Neural cell (in vitro differentiated cells): ENCODE results near the gene GGA1.

Source experiments
- EP300 ChIP-seq: fragments of 450-650 bp; conservative IDR thresholded peaks from 2 replicates; pipeline ENCODE4 v1.6.1; 2014; ENCODE audit warnings: antibody characterized with exemption, mild to moderate bottlenecking, moderate library complexity; ENCODE audit not compliant: poor library complexity, severe bottlenecking
- EZH2 ChIP-seq: fragments of 200-600, 300-800 bp; shearing (Covaris generic), sonication (generic); IDR thresholded peaks from 2 replicates; pipeline ENCODE4 v1.6.1; 2014; ENCODE audit warnings: antibody characterized with exemption, low read length, borderline replicate concordance, mild to moderate bottlenecking; ENCODE audit not compliant: insufficient read depth, poor library complexity, severe bottlenecking
- MXI1 ChIP-seq: fragments of 450-650 bp; conservative IDR thresholded peaks from 2 replicates; pipeline ENCODE4 v1.6.1; 2014; ENCODE audit warnings: antibody characterized with exemption, mild to moderate bottlenecking; ENCODE audit not compliant: poor library complexity, severe bottlenecking
- POLR2AphosphoS5 ChIP-seq: IDR thresholded peaks from 2 replicates; pipeline ENCODE4 v1.6.1; 2012
- RAD21 ChIP-seq: fragments of 450-650 bp; conservative IDR thresholded peaks from 2 replicates; pipeline ENCODE4 v1.6.1; 2014; ENCODE audit warnings: antibody characterized with exemption, mild to moderate bottlenecking, moderate library complexity
- SMC3 ChIP-seq: fragments of 450-650 bp; conservative IDR thresholded peaks from 2 replicates; pipeline ENCODE4 v1.6.1; 2014; ENCODE audit warnings: antibody characterized with exemption, mild to moderate bottlenecking, moderate library complexity; ENCODE audit not compliant: poor library complexity
- TAF1 ChIP-seq: IDR thresholded peaks from 2 replicates; pipeline ENCODE4 v1.6.1; 2012; ENCODE audit warnings: low read depth
- TF ChIP-seq, protein P1 (sequence below): fragments of 450-650 bp; IDR thresholded peaks from 2 replicates; pipeline ENCODE4 v1.5.1; 2014; ENCODE audit warnings: antibody characterized with exemption, mild to moderate bottlenecking, moderate library complexity; ENCODE audit not compliant: poor library complexity, severe bottlenecking
- TF ChIP-seq, protein P2 (sequence below): IDR thresholded peaks from 2 replicates; pipeline ENCODE4 v1.6.1; 2012; ENCODE audit warnings: borderline replicate concordance

DNA sequence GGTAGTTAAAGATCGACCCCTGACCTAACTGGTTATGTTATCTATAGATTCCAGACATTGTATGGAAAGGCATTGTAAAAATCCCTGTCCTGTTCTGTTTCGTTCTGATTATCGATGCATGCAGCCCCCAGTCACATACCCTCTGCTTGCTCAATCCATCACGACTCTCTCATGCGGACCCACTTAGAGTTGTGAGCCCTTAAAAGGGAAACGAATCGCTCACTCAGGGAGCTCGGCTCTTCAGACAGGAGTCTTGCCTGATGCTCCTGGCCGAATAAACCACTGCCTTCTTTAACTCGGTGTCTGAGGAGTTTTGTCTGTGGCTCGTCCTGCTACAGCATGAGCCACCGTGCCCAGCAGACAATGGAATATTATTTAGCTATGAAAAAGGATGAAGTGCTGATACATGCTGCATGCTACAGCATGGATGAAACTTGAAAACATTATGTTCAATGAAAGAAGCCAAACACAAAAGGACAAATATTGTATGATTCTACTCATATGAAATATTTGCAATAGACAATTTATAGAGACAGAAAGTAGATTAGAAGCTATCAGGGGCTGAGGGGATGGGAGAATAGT, 16.7 kb upstream of the GGA1 start:
- TF ChIP-seq, protein P1, sequence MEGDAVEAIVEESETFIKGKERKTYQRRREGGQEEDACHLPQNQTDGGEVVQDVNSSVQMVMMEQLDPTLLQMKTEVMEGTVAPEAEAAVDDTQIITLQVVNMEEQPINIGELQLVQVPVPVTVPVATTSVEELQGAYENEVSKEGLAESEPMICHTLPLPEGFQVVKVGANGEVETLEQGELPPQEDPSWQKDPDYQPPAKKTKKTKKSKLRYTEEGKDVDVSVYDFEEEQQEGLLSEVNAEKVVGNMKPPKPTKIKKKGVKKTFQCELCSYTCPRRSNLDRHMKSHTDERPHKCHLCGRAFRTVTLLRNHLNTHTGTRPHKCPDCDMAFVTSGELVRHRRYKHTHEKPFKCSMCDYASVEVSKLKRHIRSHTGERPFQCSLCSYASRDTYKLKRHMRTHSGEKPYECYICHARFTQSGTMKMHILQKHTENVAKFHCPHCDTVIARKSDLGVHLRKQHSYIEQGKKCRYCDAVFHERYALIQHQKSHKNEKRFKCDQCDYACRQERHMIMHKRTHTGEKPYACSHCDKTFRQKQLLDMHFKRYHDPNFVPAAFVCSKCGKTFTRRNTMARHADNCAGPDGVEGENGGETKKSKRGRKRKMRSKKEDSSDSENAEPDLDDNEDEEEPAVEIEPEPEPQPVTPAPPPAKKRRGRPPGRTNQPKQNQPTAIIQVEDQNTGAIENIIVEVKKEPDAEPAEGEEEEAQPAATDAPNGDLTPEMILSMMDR = no peak
- TF ChIP-seq MXI1 (no peak), SMC3 (no peak), POLR2AphosphoS5 (no peak), TAF1 (no peak), EP300 (no peak), EZH2 (no peak), RAD21 (no peak)
- TF ChIP-seq, protein P2, sequence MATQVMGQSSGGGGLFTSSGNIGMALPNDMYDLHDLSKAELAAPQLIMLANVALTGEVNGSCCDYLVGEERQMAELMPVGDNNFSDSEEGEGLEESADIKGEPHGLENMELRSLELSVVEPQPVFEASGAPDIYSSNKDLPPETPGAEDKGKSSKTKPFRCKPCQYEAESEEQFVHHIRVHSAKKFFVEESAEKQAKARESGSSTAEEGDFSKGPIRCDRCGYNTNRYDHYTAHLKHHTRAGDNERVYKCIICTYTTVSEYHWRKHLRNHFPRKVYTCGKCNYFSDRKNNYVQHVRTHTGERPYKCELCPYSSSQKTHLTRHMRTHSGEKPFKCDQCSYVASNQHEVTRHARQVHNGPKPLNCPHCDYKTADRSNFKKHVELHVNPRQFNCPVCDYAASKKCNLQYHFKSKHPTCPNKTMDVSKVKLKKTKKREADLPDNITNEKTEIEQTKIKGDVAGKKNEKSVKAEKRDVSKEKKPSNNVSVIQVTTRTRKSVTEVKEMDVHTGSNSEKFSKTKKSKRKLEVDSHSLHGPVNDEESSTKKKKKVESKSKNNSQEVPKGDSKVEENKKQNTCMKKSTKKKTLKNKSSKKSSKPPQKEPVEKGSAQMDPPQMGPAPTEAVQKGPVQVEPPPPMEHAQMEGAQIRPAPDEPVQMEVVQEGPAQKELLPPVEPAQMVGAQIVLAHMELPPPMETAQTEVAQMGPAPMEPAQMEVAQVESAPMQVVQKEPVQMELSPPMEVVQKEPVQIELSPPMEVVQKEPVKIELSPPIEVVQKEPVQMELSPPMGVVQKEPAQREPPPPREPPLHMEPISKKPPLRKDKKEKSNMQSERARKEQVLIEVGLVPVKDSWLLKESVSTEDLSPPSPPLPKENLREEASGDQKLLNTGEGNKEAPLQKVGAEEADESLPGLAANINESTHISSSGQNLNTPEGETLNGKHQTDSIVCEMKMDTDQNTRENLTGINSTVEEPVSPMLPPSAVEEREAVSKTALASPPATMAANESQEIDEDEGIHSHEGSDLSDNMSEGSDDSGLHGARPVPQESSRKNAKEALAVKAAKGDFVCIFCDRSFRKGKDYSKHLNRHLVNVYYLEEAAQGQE = no peak
